Measurements from ENCODE around the gene SLC26A9.

GRCh38 chr1:205981257-205981656 is 38.0 kb upstream of the SLC26A9 start:
- TF ChIP-seq POLR2A (IDR thresholded peaks at IDR 0.05) (no peak), CTCF (IDR thresholded peaks at IDR 0.05) (no peak)
